Mucosa of rectum (tissue), 2 donors: ENCODE data around the gene ATP2B2.

Experiments used
- H3K27ac ChIP-seq, 2 donors: one replicate each; pipeline ENCODE4 v1.7.0; 2013; ENCODE audit warnings: inconsistent platforms in 2 of 2, low read depth in 2 of 2, low read length in 2 of 2
- H3K27me3 ChIP-seq, 2 donors: one replicate each; pipeline ENCODE4 v1.7.0; 2013; ENCODE audit warnings: low read length in 2 of 2; ENCODE audit not compliant: control insufficient read depth in 2 of 2, insufficient read depth in 2 of 2
- H3K36me3 ChIP-seq, 2 donors: one replicate each; pipeline ENCODE4 v1.7.0; 2013; ENCODE audit warnings: low read length in 2 of 2; ENCODE audit not compliant: control insufficient read depth in 2 of 2, insufficient read depth in 2 of 2
- H3K4me1 ChIP-seq, 2 donors: one replicate each; pipeline ENCODE4 v1.7.0; 2013; ENCODE audit warnings: low read length in 2 of 2, mild to moderate bottlenecking in 1 of 2; ENCODE audit not compliant: control insufficient read depth in 2 of 2, insufficient read depth in 2 of 2
- H3K4me3 ChIP-seq, 2 donors: one replicate each; pipeline ENCODE4 v1.7.0; 2013; ENCODE audit warnings: low read length in 2 of 2
- H3K9ac ChIP-seq, 2 donors: one replicate each; pipeline ENCODE4 v1.7.0; 2013; ENCODE audit warnings: low read length in 2 of 2, low read depth in 1 of 2, mild to moderate bottlenecking in 1 of 2
- H3K9me3 ChIP-seq, 2 donors: one replicate each; pipeline ENCODE4 v1.7.0; 2013; ENCODE audit warnings: low read length in 2 of 2; ENCODE audit not compliant: control insufficient read depth in 2 of 2
- donor health status: healthy.
- donor health status: Normal muscosa, but diverticular disease.

The ATP2B2 gene

GRCh38 chr3:10332481-10333348 is 172.7 kb downstream of the ATP2B2 start:
- no peak overlapping the region for H3K4me3 ChIP-seq
- no peak overlapping the region for H3K27ac ChIP-seq
- H3K9ac ChIP-seq: no peak overlapping the region
- no peaks in the 10 kb centered on the region for H3K36me3 ChIP-seq
- H3K9me3 ChIP-seq: no peaks in the 10 kb centered on the region
- no peaks in the 10 kb centered on the region for H3K4me1 ChIP-seq
- H3K27me3 ChIP-seq: peaks cover 0 to 3% of the 10 kb centered on the region in 2 donors

GRCh38 chr3:10331320-10331719 is 174.1 kb downstream of the ATP2B2 start:
- H3K9ac ChIP-seq: no peak overlapping the region
- H3K36me3 ChIP-seq: no peaks in the 10 kb centered on the region
- no peaks in the 10 kb centered on the region for H3K9me3 ChIP-seq
- H3K4me1 ChIP-seq: no peaks in the 10 kb centered on the region
- H3K27me3 ChIP-seq: peaks cover 0 to 5% of the 10 kb centered on the region in 2 donors
- H3K27ac ChIP-seq: no peak overlapping the region
- no peak overlapping the region for H3K4me3 ChIP-seq

GRCh38 chr3:10330319-10330718 is 175.1 kb downstream of the ATP2B2 start:
- no peak overlapping the region for H3K9ac ChIP-seq
- no peaks in the 10 kb centered on the region for H3K9me3 ChIP-seq
- H3K4me3 ChIP-seq: no peak overlapping the region
- H3K4me1 ChIP-seq: no peaks in the 10 kb centered on the region
- no peak overlapping the region for H3K27ac ChIP-seq
- peaks cover 0 to 7% of the 10 kb centered on the region in 2 donors for H3K27me3 ChIP-seq
- no peaks in the 10 kb centered on the region for H3K36me3 ChIP-seq

- no peaks in the 10 kb centered on the region for H3K9me3 ChIP-seq
- H3K9ac ChIP-seq: no peak overlapping the region
- H3K36me3 ChIP-seq: no peaks in the 10 kb centered on the region
- H3K27ac ChIP-seq: no peak overlapping the region
- H3K4me3 ChIP-seq: no peak overlapping the region
- peaks cover 0 to 7% of the 10 kb centered on the region in 2 donors for H3K27me3 ChIP-seq
- H3K4me1 ChIP-seq: no peaks in the 10 kb centered on the region
These were observed 175.8 kb downstream of the ATP2B2 start for GRCh38 chr3:10329495-10330015.

- Histone ChIP-seq H3K4me1 (no peaks in the 10 kb centered on the region), H3K27me3 (peaks cover 0 to 7% of the 10 kb centered on the region in 2 donors), H3K9ac (no peak overlapping the region), H3K27ac (no peak overlapping the region), H3K4me3 (no peak overlapping the region), H3K9me3 (no peaks in the 10 kb centered on the region), H3K36me3 (no peaks in the 10 kb centered on the region)
These were observed 176.8 kb downstream of the ATP2B2 start for GRCh38 chr3:10328460-10329071.

- H3K4me3 ChIP-seq: no peak overlapping the region
- no peaks in the 10 kb centered on the region for H3K4me1 ChIP-seq
- no peak overlapping the region for H3K9ac ChIP-seq
- peaks cover 0 to 7% of the 10 kb centered on the region in 2 donors for H3K27me3 ChIP-seq
- no peak overlapping the region for H3K27ac ChIP-seq
- no peaks in the 10 kb centered on the region for H3K9me3 ChIP-seq
- H3K36me3 ChIP-seq: no peaks in the 10 kb centered on the region
These were observed 177.8 kb downstream of the ATP2B2 start for GRCh38 chr3:10327592-10327991.

- Histone ChIP-seq H3K27ac (no peak overlapping the region), H3K4me3 (no peak overlapping the region), H3K9ac (no peak overlapping the region), H3K36me3 (peaks cover 13 to 14% of the 10 kb centered on the region in 2 donors), H3K27me3 (peaks cover 0 to 2% of the 10 kb centered on the region in 2 donors), H3K4me1 (peaks cover 9 to 11% of the 10 kb centered on the region in 2 donors), H3K9me3 (no peaks in the 10 kb centered on the region)
These were observed 183.1 kb downstream of the ATP2B2 start for GRCh38 chr3:10322352-10322710.

GRCh38 chr3:10321630-10322351 is 183.6 kb downstream of the ATP2B2 start:
- H3K27me3 ChIP-seq: peaks cover 0 to 2% of the 10 kb centered on the region in 2 donors
- no peak overlapping the region for H3K4me3 ChIP-seq
- no peak overlapping the region for H3K9ac ChIP-seq
- H3K36me3 ChIP-seq: peaks cover 16 to 18% of the 10 kb centered on the region in 2 donors
- H3K27ac ChIP-seq: no peak overlapping the region
- peaks cover 9 to 11% of the 10 kb centered on the region in 2 donors for H3K4me1 ChIP-seq
- H3K9me3 ChIP-seq: no peaks in the 10 kb centered on the region

- no peaks in the 10 kb centered on the region for H3K27me3 ChIP-seq
- peak overlapping the region; percentile 80 to 90 for H3K4me3 ChIP-seq
These were observed 185.1 kb downstream of the ATP2B2 start for GRCh38 chr3:10320320-10320677.

GRCh38 chr3:10319804-10320203 is 185.6 kb downstream of the ATP2B2 start:
- Histone ChIP-seq H3K9ac (peak overlapping the region; percentile 95 to 98), H3K36me3 (peaks cover 32 to 33% of the 10 kb centered on the region in 2 donors), H3K27me3 (no peaks in the 10 kb centered on the region), H3K9me3 (no peaks in the 10 kb centered on the region), H3K27ac (no peak overlapping the region), H3K4me3 (peak overlapping the region; percentile 80 to 90), H3K4me1 (peaks cover 9 to 11% of the 10 kb centered on the region in 2 donors)

More at GRCh38 chr3:10320320-10320677, 185.1 kb downstream of the ATP2B2 start:
- Histone ChIP-seq H3K9me3 (no peaks in the 10 kb centered on the region), H3K27ac (peak overlapping the region; percentile 69 to 78), H3K9ac (peak overlapping the region; percentile 95 to 98), H3K4me1 (peaks cover 9 to 11% of the 10 kb centered on the region in 2 donors), H3K36me3 (peaks cover 28 to 30% of the 10 kb centered on the region in 2 donors)
